ENCODE data around the gene ARL16.

DNA sequence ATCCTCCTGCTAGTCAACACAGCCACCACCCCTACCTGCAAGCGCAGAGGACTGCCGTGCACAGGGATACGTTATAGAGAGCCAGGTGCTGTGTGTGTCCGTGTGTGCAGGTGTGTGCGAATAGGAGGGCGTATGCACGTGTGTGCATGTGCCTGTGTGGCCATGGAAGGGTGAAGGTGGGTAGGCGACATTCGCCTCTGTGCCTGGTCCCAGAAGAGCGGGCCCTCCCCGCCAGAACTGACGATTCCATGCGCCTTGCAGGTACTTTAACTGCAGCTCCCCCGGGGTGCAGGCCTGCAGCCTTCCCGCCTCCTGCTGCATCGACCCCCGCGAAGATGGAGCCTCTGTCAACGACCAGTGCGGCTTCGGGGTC is 36.0 kb downstream of the ARL16 start:
- no peak for TF ChIP-seq POLR2A (IDR thresholded peaks at IDR 0.05)
- TF ChIP-seq, protein P1, sequence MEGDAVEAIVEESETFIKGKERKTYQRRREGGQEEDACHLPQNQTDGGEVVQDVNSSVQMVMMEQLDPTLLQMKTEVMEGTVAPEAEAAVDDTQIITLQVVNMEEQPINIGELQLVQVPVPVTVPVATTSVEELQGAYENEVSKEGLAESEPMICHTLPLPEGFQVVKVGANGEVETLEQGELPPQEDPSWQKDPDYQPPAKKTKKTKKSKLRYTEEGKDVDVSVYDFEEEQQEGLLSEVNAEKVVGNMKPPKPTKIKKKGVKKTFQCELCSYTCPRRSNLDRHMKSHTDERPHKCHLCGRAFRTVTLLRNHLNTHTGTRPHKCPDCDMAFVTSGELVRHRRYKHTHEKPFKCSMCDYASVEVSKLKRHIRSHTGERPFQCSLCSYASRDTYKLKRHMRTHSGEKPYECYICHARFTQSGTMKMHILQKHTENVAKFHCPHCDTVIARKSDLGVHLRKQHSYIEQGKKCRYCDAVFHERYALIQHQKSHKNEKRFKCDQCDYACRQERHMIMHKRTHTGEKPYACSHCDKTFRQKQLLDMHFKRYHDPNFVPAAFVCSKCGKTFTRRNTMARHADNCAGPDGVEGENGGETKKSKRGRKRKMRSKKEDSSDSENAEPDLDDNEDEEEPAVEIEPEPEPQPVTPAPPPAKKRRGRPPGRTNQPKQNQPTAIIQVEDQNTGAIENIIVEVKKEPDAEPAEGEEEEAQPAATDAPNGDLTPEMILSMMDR (IDR thresholded peaks at IDR 0.05), result no peak
- TF ChIP-seq EP300 (IDR thresholded peaks at IDR 0.05), result no peak

All from tibial nerve (tissue), 4 donors.